K562 (cell line): ENCODE measurements around the gene PCSK7.

Source experiments
- CREB1 ChIP-seq, 2 experiments: sonication (generic) in 1 of 2; formaldehyde crosslinking in 1 of 2; IDR thresholded peaks; 2 replicates each; pipeline versions ENCODE4 v1.6.1 to v1.8.0; 2012 to 2022; ENCODE audit warnings: inconsistent platforms in 1 of 2, mild to moderate bottlenecking in 1 of 2, missing genetic modification reagents in 1 of 2, moderate library complexity in 1 of 2
- HNRNPL ChIP-seq: fragments of 200-400 bp; formaldehyde crosslinking; IDR thresholded peaks from 2 replicates; pipeline ENCODE4 v1.6.1; 2017; ENCODE audit warnings: low read depth, mild to moderate bottlenecking, low read length
- JUND ChIP-seq, 2 experiments: IDR thresholded peaks; 2 replicates in 1 of 2; 3 replicates in 1 of 2; pipeline ENCODE4 v1.6.1; 2011; ENCODE audit warnings: borderline replicate concordance in 2 of 2, low read depth in 2 of 2, low read length in 2 of 2, improper control_type of control experiment in 1 of 2, missing biosample characterization in 1 of 2, missing genetic modification characterization in 1 of 2, missing genetic modification reagents in 1 of 2
- RAD51 ChIP-seq: fragments of 450-650 bp; IDR thresholded peaks from 2 replicates; pipeline ENCODE4 v1.7.1; 2016; ENCODE audit warnings: low read depth, mild to moderate bottlenecking, borderline replicate concordance
- SMARCA4 ChIP-seq: fragments of 450-650 bp; IDR thresholded peaks from 2 replicates; pipeline ENCODE4 v1.6.1; 2016
- SNIP1 ChIP-seq: fragments of 450-650 bp; IDR thresholded peaks from 2 replicates; pipeline ENCODE4 v1.7.1; 2017; ENCODE audit warnings: low read depth, mild to moderate bottlenecking
- ZNF431 ChIP-seq: sonication (generic); formaldehyde crosslinking; IDR thresholded peaks from 2 replicates; pipeline ENCODE4 v1.8.0; 2022; ENCODE audit warnings: mild to moderate bottlenecking, missing genetic modification reagents
- TF ChIP-seq, protein P1 (sequence below): fragments of 450-650 bp; IDR thresholded peaks from 2 replicates; pipeline ENCODE4 v1.6.1; 2016
- TF ChIP-seq, protein P2 (sequence below), 3 experiments: IDR thresholded peaks in 2 of 3; conservative IDR thresholded peaks in 1 of 3; 2 replicates each; pipeline ENCODE4 v1.5.1; 2011 to 2012; ENCODE audit warnings: low read length in 3 of 3, mild to moderate bottlenecking in 3 of 3, control low read depth in 2 of 3, improper control_type of control experiment in 1 of 3, inconsistent platforms in 1 of 3, low read depth in 1 of 3, mixed read lengths in 1 of 3, moderate library complexity in 1 of 3; ENCODE audit not compliant: insufficient read depth in 2 of 3
- TF ChIP-seq, protein P3 (sequence below), 2 experiments: fragments of 450-650 bp; formaldehyde crosslinking in 1 of 2; IDR thresholded peaks; 2 replicates each; pipeline versions ENCODE4 v1.4.0 to v1.6.1; 2014 to 2020; ENCODE audit warnings: mild to moderate bottlenecking in 2 of 2, borderline replicate concordance in 1 of 2, low read depth in 1 of 2

DNA sequence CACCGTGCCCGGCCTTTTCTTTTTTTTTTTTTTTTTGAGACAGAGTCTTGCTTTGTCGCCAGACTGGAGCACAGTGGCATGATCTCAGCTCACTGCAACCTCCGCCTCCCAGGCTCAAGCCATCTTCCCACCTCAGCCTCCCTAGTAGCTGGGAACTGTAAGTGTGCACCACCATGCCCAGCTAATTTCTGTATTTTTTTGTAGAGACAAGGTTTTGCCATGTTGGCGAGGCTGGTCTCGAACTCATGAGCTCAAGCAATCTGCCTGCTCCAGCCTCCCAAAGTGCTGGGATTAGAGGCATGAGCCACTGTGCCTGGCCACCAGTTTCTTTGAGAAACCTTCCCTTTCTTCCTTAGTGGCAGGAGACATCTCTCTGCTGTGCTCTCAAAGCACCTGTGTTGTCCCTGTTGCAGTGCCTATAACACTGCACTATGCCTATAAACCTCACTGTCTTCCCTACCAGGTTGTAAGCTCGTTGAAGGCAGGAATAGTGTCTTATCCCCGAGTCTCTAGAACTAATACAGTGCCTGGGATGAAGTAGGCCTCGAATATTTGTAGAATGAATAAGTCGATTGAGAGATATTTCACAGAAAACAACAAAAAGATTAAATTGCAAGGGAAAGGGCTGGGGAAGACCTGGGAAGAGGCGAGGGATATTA is 19.0 kb downstream of the PCSK7 start:
- TF ChIP-seq, protein P1, sequence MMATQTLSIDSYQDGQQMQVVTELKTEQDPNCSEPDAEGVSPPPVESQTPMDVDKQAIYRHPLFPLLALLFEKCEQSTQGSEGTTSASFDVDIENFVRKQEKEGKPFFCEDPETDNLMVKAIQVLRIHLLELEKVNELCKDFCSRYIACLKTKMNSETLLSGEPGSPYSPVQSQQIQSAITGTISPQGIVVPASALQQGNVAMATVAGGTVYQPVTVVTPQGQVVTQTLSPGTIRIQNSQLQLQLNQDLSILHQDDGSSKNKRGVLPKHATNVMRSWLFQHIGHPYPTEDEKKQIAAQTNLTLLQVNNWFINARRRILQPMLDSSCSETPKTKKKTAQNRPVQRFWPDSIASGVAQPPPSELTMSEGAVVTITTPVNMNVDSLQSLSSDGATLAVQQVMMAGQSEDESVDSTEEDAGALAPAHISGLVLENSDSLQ, result no peak
- no peak for TF ChIP-seq HNRNPL
- TF ChIP-seq, protein P2, sequence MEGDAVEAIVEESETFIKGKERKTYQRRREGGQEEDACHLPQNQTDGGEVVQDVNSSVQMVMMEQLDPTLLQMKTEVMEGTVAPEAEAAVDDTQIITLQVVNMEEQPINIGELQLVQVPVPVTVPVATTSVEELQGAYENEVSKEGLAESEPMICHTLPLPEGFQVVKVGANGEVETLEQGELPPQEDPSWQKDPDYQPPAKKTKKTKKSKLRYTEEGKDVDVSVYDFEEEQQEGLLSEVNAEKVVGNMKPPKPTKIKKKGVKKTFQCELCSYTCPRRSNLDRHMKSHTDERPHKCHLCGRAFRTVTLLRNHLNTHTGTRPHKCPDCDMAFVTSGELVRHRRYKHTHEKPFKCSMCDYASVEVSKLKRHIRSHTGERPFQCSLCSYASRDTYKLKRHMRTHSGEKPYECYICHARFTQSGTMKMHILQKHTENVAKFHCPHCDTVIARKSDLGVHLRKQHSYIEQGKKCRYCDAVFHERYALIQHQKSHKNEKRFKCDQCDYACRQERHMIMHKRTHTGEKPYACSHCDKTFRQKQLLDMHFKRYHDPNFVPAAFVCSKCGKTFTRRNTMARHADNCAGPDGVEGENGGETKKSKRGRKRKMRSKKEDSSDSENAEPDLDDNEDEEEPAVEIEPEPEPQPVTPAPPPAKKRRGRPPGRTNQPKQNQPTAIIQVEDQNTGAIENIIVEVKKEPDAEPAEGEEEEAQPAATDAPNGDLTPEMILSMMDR (IDR thresholded peaks at IDR 0.05 in 2 of 3, conservative IDR thresholded peaks at IDR 0.05 in 1 of 3; ENCODE audit: insufficient read depth in 2 of 3, low read depth in 1 of 3, low read length in 3 of 3), result no peak
- no peak for TF ChIP-seq RAD51
- TF ChIP-seq CREB1 (IDR thresholded peaks at IDR 0.05), result no peak
- TF ChIP-seq CREB1 (CRISPR knock-in tag; IDR thresholded peaks at IDR 0.05), result no peak
- no peak for TF ChIP-seq SNIP1
- no peak for TF ChIP-seq ZNF431 (CRISPR knock-in tag)
- TF ChIP-seq, protein P3, sequence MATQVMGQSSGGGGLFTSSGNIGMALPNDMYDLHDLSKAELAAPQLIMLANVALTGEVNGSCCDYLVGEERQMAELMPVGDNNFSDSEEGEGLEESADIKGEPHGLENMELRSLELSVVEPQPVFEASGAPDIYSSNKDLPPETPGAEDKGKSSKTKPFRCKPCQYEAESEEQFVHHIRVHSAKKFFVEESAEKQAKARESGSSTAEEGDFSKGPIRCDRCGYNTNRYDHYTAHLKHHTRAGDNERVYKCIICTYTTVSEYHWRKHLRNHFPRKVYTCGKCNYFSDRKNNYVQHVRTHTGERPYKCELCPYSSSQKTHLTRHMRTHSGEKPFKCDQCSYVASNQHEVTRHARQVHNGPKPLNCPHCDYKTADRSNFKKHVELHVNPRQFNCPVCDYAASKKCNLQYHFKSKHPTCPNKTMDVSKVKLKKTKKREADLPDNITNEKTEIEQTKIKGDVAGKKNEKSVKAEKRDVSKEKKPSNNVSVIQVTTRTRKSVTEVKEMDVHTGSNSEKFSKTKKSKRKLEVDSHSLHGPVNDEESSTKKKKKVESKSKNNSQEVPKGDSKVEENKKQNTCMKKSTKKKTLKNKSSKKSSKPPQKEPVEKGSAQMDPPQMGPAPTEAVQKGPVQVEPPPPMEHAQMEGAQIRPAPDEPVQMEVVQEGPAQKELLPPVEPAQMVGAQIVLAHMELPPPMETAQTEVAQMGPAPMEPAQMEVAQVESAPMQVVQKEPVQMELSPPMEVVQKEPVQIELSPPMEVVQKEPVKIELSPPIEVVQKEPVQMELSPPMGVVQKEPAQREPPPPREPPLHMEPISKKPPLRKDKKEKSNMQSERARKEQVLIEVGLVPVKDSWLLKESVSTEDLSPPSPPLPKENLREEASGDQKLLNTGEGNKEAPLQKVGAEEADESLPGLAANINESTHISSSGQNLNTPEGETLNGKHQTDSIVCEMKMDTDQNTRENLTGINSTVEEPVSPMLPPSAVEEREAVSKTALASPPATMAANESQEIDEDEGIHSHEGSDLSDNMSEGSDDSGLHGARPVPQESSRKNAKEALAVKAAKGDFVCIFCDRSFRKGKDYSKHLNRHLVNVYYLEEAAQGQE (IDR thresholded peaks at IDR 0.05; ENCODE audit: borderline replicate concordance), result no peak
- TF ChIP-seq, protein P3 (CRISPR knock-in tag; IDR thresholded peaks at IDR 0.05; ENCODE audit: low read depth), result no peak
- TF ChIP-seq JUND (IDR thresholded peaks at IDR 0.05; ENCODE audit: borderline replicate concordance, low read depth, low read length), result no peak
- no peak for TF ChIP-seq JUND (tag; IDR thresholded peaks at IDR 0.05; ENCODE audit: borderline replicate concordance, low read depth, low read length)
- no peak for TF ChIP-seq SMARCA4
